Mononuclear cell (primary cell): ENCODE data around the gene CIAPIN1. TPM values are rescaled to one million over a fixed set of nuclear protein-coding genes. Genes with fewer than 3 reads are reported as not detected.

Experiments
- H3K27me3 ChIP-seq: 2 replicates; pipeline ENCODE4 v1.6.0; 2011; ENCODE audit warnings: low read length, control low read depth; ENCODE audit not compliant: insufficient read depth
- H3K4me1 ChIP-seq: 2 replicates; pipeline ENCODE4 v1.5.1; 2011; ENCODE audit warnings: mild to moderate bottlenecking, low read length, control low read depth; ENCODE audit not compliant: insufficient read depth
- H3K4me3 ChIP-seq: 2 replicates; pipeline ENCODE4 v1.5.1; 2011; ENCODE audit warnings: mild to moderate bottlenecking, low read length, moderate library complexity
- H3K9me3 ChIP-seq: 2 replicates; pipeline ENCODE4 v1.5.1; 2011; ENCODE audit warnings: low read depth, mild to moderate bottlenecking, control low read depth, low read length
- total RNA-seq: library from RNA; depleted of rRNA; stranded (reverse); fragments of >200 nt; gene quantifications from one replicate; pipeline ENCODE4 v1.2.3, GENCODE V29; 2012

Gene CIAPIN1
- total RNA-seq, 1 donor = 30.6 TPM

DNA sequence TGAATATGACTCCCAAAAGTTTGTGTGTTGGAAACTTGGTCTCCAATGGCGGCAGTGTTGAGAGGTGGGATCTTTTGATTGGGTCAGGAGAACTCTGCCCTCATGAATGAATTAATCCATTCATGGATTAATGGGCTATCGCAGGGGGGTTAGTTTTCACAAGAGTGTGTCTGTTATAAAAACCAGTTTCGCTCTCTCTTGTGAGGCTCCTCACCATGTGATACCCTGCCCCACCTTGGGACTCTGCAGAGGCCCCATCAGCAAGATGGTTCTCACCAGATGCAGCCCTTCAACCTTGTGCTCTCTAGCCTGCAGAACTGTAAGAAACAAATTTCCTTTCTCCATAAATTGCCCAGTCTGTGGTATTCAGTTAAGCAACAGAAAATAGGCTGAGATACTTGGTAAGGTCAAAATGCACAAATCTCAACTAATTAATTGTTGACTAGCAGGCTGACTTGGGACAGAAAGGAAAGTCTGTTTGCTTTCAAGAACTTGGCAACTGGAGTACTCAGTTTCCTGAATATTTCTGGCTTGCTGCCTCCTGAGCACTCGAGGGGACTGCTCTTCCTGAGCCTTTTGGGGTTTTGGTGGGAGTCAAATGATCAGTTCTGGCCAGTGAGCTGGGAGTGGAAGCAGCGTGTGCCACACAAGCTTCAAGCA, 56.4 kb downstream of the CIAPIN1 start:
- H3K4me1 ChIP-seq = no peaks in the 10 kb centered on the region
- H3K4me3 ChIP-seq = no peak overlapping the region
- H3K9me3 ChIP-seq = no peaks in the 10 kb centered on the region
- peaks cover 5% of the 10 kb centered on the region for H3K27me3 ChIP-seq

- H3K27me3 ChIP-seq = peaks cover 4% of the 10 kb centered on the region
- no peak overlapping the region for H3K4me3 ChIP-seq
- no peaks in the 10 kb centered on the region for H3K9me3 ChIP-seq
- H3K4me1 ChIP-seq = peaks cover 8% of the 10 kb centered on the region
These were observed 58.1 kb downstream of the CIAPIN1 start for GRCh38 chr16:57389087-57389468.

GRCh38 chr16:57388359-57389086, 58.7 kb downstream of the CIAPIN1 start:
- Histone ChIP-seq H3K4me3 (no peak overlapping the region), H3K27me3 (peaks cover 3% of the 10 kb centered on the region)

DNA sequence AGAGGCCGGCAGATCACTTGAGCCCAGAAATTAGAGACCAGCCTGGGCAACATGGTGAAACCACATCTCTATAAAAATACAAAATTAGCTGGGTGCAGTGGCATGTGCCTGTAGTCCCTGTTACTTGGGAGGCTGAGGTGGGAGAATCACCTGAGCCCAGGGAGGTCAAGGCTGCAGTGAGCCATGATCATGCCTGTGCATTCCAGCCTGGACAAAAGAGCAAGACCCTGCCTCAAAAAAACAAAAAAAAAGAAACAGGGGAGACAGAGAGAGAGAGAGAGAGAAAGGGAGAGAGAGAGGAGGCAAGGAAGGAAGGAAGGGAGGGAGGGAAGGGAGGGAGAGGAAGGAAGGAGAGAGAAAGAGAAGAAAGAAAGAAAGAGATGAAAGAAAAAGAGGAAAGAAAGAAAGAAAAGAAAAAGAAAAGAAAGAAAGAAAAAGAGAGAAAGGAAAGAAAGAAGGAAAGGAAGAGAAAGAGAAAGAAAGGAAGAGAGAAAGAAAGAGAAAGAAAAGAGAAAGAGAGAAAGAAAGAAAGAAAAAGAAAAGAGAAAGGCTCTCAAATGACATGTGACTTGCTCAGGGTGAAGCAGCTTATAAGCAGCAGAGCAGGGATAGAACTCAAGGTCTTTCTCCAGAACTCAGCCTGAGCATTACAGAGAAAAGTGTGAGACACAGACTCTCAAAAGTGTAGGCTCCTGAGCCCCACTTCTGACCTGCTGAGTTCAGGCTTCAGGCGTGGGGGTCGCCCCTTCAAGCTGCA, 59.4 kb downstream of the CIAPIN1 start:
- H3K4me3 ChIP-seq = no peak overlapping the region
- H3K9me3 ChIP-seq = no peaks in the 10 kb centered on the region
- peaks cover 14% of the 10 kb centered on the region for H3K4me1 ChIP-seq
- peaks cover 3% of the 10 kb centered on the region for H3K27me3 ChIP-seq

More at GRCh38 chr16:57388359-57389086, 58.7 kb downstream of the CIAPIN1 start:
- H3K9me3 ChIP-seq = no peaks in the 10 kb centered on the region
- peaks cover 13% of the 10 kb centered on the region for H3K4me1 ChIP-seq

DNA sequence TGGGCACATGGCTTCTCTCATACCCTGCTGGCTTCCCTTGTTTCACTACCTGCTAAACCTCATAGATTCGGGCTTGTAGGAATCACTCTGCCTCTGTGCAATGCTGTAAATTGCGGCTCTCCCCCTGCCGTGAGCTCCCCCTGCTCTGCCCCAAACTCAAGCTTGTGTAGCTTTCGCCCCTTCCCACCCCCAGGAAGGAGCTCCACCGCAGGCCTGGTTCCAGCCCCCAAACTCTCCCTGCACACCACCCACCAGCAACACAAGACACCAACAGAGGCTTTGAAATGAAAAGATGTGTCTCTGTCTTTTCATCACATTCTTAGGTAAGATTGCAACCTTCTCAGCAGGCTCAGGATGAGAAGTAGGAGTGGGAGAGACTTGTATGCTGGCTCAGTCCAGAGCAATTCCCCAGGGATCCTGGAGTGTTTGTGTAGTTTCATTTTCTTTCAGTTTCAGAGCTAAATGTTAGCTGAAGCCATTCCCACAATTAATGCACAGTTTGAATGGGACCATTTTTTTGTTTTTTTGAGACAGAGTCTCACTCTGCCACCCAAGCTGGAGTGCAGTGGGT, 60.7 kb downstream of the CIAPIN1 start:
- no peak overlapping the region for H3K4me3 ChIP-seq
- H3K4me1 ChIP-seq = peaks cover 14% of the 10 kb centered on the region
- H3K9me3 ChIP-seq = no peaks in the 10 kb centered on the region
- H3K27me3 ChIP-seq = peaks cover 3% of the 10 kb centered on the region

GRCh38 chr16:57385083-57385482, 62.1 kb downstream of the CIAPIN1 start:
- Histone ChIP-seq H3K4me1 (peaks cover 21% of the 10 kb centered on the region), H3K9me3 (no peaks in the 10 kb centered on the region), H3K4me3 (no peak overlapping the region), H3K27me3 (peaks cover 3% of the 10 kb centered on the region)

GRCh38 chr16:57384248-57385070, 62.7 kb downstream of the CIAPIN1 start:
- no peak overlapping the region for H3K4me3 ChIP-seq
- peaks cover 3% of the 10 kb centered on the region for H3K27me3 ChIP-seq
- H3K9me3 ChIP-seq = no peaks in the 10 kb centered on the region
- H3K4me1 ChIP-seq = peaks cover 21% of the 10 kb centered on the region

DNA sequence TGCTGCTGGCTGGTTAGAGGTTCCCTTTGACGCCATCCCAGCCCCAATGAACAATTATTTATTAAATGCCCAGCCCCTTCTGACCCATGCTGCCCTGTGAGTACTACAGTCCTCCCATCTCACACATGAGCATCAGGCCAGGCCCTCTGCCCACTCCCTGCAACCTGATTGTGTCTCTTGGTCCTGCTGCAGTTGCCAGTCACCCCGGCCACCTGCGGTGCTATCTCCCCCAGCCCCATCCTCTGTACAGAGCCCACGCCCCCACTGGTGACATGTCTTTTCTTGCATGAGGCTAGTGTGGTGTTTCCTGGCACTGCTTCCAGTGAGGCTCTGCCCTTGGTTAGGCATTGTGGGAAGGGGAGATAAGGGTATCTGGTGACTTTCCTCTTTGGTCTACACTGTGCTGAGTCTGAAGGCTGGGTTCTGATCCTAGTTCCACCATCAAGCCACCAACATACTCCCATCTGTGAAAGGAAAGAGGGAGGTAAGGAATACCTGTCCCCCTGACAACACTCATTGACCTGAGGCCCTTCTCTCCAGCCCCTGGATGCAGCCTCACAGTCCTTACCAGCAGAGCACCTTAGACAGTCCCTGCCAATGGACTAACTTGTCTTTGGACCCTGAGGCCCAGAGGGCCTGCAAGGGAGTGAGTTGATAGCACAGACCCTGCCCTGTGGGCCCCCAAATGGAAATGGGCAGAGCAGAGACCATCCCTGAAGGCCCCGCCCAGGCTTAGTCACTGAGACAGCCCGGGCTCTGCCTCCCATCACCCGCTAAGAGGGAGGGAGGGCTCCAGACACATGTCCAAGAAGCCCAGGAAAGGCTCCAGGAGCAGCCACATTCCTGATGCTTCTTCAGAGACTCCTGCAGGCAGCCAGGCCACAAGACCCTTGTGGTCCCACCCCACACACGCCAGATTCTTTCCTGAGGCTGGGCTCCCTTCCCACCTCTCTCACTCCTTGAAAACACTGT, 63.6 kb downstream of the CIAPIN1 start:
- no peak overlapping the region for H3K4me3 ChIP-seq

DNA sequence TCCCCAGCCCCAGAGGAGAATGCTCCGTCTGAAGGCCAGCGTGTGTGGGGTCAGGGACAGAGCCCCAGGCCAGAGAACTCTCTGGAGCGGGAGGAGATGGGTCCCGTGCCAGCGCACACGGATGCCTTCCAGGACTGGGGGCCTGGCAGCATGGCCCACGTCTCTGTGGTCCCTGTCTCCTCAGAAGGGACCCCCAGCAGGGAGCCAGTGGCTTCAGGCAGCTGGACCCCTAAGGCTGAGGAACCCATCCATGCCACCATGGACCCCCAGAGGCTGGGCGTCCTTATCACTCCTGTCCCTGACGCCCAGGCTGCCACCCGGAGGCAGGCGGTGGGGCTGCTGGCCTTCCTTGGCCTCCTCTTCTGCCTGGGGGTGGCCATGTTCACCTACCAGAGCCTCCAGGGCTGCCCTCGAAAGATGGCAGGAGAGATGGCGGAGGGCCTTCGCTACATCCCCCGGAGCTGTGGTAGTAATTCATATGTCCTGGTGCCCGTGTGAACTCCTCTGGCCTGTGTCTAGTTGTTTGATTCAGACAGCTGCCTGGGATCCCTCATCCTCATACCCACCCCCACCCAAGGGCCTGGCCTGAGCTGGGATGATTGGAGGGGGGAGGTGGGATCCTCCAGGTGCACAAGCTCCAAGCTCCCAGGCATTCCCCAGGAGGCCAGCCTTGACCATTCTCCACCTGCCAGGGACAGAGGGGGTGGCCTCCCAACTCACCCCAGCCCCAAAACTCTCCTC, 64.5 kb downstream of the CIAPIN1 start:
- Histone ChIP-seq H3K27me3 (no peaks in the 10 kb centered on the region), H3K4me1 (peaks cover 21% of the 10 kb centered on the region), H3K9me3 (no peaks in the 10 kb centered on the region), H3K4me3 (no peak overlapping the region)

More for the DNA sequence above, 63.6 kb downstream of the CIAPIN1 start:
- H3K9me3 ChIP-seq = no peaks in the 10 kb centered on the region
- H3K27me3 ChIP-seq = no peaks in the 10 kb centered on the region
- H3K4me1 ChIP-seq = peaks cover 21% of the 10 kb centered on the region

- Histone ChIP-seq H3K4me1 (peaks cover 21% of the 10 kb centered on the region), H3K27me3 (no peaks in the 10 kb centered on the region), H3K9me3 (no peaks in the 10 kb centered on the region), H3K4me3 (no peak overlapping the region)
These were observed 65.2 kb downstream of the CIAPIN1 start for GRCh38 chr16:57381791-57382534.

GRCh38 chr16:57380671-57381462, 66.3 kb downstream of the CIAPIN1 start:
- peaks cover 21% of the 10 kb centered on the region for H3K4me1 ChIP-seq

DNA sequence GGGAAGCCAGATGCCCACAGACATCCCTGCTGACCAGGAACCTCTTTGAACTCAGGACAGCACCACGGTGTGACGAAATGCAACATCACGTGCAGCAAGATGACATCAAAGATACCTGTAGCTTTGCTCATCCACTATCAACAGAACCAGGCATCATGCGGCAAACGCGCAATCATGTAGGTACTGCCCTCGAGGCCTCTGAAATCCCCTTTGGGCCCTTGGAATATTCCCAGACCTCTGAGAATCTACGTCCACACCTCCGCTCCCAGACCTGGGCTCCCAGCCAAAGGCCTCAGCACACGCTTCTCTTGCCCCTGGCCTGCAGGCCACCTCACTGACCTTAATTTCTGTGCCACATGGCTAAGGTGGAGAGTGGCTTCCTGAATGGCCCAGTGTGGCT, 67.6 kb downstream of the CIAPIN1 start:
- H3K4me1 ChIP-seq = peaks cover 19% of the 10 kb centered on the region
- H3K4me3 ChIP-seq = no peak overlapping the region
- no peaks in the 10 kb centered on the region for H3K9me3 ChIP-seq
- no peaks in the 10 kb centered on the region for H3K27me3 ChIP-seq

More at GRCh38 chr16:57380671-57381462, 66.3 kb downstream of the CIAPIN1 start:
- Histone ChIP-seq H3K4me3 (no peak overlapping the region), H3K9me3 (no peaks in the 10 kb centered on the region), H3K27me3 (no peaks in the 10 kb centered on the region)
